ENCODE results near the gene COMP.
"Not testable (repeated sequence)": the region's sequence is repeated elsewhere in the genome, so short reads cannot be mapped to it uniquely, and the experiment has no call there.

Gene COMP

DNA sequence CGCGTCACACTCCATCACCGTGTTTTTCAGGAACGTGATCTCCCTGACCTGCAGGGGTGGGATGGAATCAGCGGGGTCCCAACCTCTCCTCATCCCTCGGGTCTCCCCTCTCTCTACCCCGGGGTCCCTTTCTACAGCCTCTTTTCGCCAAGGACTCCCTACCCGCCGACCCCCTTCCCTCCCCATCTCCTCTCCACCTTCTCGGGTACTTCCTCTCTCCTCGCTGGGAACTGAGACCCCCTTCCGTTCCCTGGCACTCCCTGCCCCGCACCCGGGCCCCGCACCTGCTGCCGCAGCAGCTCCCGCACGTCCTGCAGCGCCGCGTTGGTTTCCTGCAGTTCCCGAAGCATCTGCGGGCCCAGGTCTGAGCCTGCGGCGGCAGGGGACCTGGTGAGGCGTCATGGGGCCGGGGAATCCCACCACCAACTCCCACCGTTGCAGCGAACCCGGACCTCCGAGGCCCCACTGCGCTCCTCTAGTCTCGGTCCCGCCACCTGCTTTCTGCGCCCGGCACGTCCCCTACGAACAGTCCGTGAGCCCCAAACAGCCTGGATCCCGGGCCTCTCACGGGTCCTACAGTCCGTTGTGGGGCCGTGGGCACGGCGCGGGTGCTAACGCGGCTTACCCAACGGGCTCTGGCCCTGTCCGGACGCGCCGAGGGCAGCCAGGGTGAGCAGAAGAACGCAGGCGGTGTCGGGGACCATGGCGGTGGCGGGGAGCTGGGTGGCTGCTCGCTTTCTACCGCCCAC, at the start of gene COMP:
TSS of gene COMP (minus strand) at position 740 of the 749 bp plus-strand sequence. CDS start at position 704, 36 bp downstream.
- Mint-ChIP-seq H3K9me3 (ENCODE audit: low read depth) (no peaks in the 10 kb centered on the region), H3K36me3 (no peaks in the 10 kb centered on the region), H3K4me3 (peak within 1 kb of the TSS; percentile 80), H3K27ac (no peak within 1 kb of the TSS), H3K4me1 (ENCODE audit: low read depth) (peaks cover 24% of the 10 kb centered on the region), H3K27me3 (peaks cover 24% of the 10 kb centered on the region)

DNA sequence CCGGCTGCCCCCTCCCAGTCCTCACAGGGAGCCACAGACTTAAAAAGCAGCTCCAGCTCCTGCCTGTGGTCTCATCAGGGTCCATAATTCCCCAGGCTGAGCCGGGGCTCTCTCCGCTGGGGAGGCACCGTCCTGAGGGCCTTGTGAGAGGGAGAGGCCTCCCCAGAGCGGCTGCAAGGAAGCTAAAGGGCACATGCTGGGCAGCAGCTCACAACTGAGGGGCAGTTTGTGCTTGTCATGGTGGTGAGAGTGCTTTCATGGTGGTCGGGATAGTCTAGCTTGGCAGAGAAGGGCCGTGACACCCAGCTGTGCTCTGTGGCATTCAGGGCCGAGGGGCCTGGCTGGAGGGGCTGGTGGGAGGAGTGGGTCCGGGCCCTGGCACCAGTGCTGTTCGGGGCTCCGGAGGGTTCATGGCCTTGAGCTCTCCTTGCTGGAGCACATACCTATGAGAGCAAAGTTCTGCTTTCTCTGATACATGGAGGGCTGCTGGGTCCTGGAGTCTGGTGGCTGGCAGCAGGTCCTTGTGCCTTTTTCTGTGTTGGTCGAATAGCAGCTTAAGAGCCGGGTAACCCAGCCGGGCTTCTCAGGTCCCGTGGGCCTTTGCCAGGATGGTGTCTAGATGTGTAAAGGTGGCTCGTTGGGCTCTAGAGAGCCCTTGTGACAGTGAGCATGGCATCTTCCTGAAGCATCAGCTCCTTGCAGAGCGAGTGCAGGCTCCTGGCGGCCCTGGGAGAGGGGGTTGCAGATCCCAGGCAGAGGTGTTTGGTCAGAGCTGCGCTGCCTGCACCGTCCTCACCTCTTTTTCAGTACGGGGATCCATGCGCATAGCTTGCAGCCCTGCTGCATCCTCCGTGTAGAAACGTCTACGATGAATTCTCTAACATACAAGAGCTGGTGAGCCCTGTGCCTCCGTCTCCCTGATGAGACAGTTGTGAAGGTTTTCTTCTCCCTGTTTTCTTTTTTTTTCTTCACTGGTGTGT, 49.5 kb upstream of the COMP start:
- Mint-ChIP-seq H3K27me3 (no peaks in the 10 kb centered on the region), H3K4me3 (peak overlapping the region; percentile 22), H3K27ac (peak overlapping the region; percentile 41), H3K36me3 (peaks cover 6% of the 10 kb centered on the region), H3K4me1 (ENCODE audit: low read depth) (peaks cover 84% of the 10 kb centered on the region), H3K9me3 (ENCODE audit: low read depth) (no peaks in the 10 kb centered on the region)

DNA sequence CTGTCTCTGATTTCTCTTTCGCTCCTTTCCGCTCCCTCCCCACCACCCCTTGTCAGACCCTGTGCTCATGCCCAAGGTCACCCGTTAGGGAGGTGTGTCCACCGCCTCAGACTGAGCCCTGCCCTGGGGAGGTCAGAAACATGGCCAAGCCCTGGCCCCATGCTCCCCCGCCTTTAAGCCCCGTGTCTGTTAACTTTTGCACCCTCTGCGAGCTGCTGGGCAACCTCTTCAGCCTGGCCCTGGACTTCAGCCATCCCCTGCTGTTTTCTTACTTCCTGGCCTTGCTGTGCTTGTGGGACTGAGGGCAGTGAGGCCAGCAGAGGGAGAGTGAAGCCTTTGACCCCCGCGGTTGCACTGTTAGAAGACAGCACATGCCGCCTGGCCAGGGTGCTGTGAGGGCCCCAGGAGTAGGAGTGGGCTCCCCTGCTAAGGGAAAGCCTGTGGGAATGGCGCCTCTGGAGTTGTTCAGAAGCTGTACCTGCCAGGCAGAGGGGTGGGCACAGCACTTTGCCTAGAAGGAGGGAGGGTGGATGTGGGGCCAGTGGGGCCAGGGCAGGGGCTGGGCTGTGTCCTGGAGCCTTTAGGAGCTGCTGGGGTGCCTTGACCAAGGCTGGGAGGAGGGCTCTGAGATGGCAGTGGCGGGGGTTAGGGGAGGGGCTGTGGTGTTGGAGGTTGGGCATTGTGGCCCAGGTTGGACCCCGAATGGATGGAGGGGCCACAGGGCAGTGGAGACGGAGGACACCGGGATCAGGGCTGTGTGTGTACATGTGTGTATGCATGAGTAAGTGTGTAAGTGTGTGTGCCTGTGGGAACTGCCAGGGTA, 48.6 kb upstream of the COMP start:
- peaks cover 6% of the 10 kb centered on the region for H3K36me3 Mint-ChIP-seq
- no peaks in the 10 kb centered on the region for H3K9me3 Mint-ChIP-seq (ENCODE audit: low read depth)
- peaks cover 84% of the 10 kb centered on the region for H3K4me1 Mint-ChIP-seq (ENCODE audit: low read depth)
- H3K4me3 Mint-ChIP-seq, result no peak overlapping the region
- no peaks in the 10 kb centered on the region for H3K27me3 Mint-ChIP-seq
- H3K27ac Mint-ChIP-seq, result peak overlapping the region; percentile 79

DNA sequence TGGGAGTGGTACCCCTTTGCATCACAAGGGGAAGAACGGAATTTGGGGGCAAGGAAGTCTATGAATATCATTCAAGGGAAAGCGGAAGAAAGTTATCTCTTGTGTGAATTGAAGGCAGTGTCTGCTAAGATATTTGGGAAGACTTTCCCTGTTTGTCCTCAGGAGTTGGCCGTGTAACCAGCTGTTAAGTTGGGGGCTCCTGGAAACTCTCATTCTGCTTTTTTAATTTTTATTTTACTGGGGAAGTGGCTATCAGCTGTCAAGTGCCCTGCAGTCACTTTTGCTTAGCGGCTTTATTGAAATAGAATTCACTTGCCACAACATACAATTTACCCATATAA, 43.5 kb upstream of the COMP start:
- Mint-ChIP-seq H3K4me1 (ENCODE audit: low read depth) (peaks cover 53% of the 10 kb centered on the region), H3K4me3 (peak overlapping the region; percentile 96), H3K27me3 (no peaks in the 10 kb centered on the region), H3K9me3 (ENCODE audit: low read depth) (no peaks in the 10 kb centered on the region), H3K27ac (peak overlapping the region; percentile 4), H3K36me3 (peaks cover 9% of the 10 kb centered on the region)

DNA sequence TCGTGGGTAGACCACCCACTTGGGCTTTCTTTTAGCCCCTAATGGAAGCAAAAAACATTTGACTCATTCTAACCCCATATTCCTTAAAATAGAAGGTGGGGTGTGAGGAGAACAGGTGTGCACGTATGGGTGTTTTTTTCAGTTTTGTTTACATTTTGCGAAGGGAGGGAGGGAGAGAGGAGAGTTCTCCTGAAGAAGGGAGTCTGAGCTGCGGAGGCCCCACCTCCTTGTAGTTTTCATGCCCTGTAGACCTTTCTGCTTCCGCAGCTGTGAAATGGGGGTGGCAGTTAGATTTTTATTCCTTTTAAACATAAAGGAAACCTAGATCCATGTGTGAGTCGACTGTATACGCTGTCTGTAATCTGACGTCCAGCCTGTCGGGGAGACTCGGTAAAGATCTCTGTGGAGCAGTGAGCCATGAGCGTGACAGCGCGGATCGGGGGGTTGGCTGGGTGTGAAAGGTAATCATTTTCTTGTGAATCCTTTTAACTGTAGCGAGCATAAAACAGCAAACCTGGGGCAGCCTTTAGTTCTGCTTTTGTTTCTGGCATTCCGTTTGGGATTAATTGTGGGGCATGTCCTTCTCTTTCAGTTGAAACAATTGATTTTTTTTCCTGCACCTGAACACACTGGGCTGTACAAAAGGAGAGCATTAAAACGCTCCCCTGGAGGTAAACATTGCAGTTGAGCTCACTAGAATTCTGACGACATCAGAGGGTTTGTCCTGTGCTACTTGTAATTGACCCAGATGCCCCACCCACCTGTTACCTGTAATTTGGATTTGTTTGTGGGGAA, 42.9 kb upstream of the COMP start:
- Mint-ChIP-seq H3K4me3 (peak overlapping the region; percentile 96), H3K27ac (peak overlapping the region; percentile 52), H3K36me3 (peaks cover 9% of the 10 kb centered on the region), H3K9me3 (ENCODE audit: low read depth) (no peaks in the 10 kb centered on the region), H3K27me3 (no peaks in the 10 kb centered on the region), H3K4me1 (ENCODE audit: low read depth) (peaks cover 49% of the 10 kb centered on the region)

DNA sequence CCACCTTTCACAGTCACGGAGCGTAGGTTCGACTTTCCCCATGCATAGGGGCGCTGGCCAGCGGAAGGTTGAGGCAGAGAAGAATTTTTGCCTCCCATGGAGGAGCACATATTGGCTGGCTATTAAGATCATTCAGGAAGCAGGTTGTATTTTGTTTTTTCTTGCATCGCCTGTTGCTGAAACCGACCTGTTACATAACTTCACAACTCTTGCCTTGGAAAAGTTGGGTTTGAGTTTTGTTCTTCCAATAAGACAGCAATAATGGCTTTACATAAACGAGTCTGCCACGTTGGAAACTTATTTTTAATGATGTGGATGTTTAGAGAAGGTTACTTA, 42.0 kb upstream of the COMP start:
- H3K36me3 Mint-ChIP-seq, result peaks cover 9% of the 10 kb centered on the region
- peak overlapping the region; percentile 96 for H3K4me3 Mint-ChIP-seq
- H3K27me3 Mint-ChIP-seq, result no peaks in the 10 kb centered on the region
- H3K9me3 Mint-ChIP-seq (ENCODE audit: low read depth), result no peaks in the 10 kb centered on the region
- H3K4me1 Mint-ChIP-seq (ENCODE audit: low read depth), result peaks cover 43% of the 10 kb centered on the region
- peak overlapping the region; percentile 94 for H3K27ac Mint-ChIP-seq

DNA sequence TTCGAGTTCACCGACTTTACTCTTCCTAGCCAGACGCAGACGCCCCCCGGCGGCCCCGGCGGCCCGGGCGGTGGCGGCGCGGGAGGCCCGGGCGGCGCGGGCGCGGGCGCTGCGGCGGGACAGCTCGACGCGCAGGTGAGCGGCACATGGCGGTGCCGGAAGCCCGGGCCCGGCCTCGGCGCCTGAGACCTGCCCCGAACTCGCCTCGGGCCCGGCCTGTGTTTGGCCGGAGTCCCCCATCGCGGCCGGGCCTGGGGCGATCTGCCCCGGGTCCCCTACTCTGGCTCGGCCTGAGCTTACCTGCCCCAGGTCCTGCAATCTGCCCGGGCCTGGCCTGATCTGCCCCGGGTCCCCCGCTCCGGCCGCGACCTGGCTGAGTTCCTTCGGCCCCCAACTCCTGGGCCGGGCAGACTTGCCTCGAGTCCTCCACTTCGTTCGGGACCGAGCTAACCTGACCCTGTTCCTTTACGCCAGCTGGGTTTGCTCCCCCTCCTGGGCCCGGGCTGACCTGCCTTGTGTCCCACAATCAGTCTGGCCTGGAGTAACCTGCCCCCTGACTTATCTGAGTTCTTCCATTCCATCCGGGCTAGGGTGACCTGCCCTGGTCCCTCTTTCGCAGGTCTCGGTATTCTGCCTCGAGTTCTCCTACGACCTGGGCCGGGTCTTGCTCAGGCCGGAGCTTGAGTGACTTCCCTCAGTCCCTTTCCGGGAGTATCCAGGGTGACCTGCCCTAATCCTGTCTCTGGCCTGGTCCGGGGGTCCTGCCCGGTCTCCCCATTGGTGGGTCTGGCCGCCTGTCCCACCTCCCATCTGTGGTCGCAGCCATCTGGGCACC, 41.4 kb upstream of the COMP start:
- Mint-ChIP-seq H3K36me3 (peaks cover 9% of the 10 kb centered on the region), H3K9me3 (ENCODE audit: low read depth) (no peaks in the 10 kb centered on the region), H3K27me3 (no peaks in the 10 kb centered on the region), H3K27ac (peak overlapping the region; percentile 94), H3K4me1 (ENCODE audit: low read depth) (peaks cover 37% of the 10 kb centered on the region), H3K4me3 (peak overlapping the region; percentile 96)

DNA sequence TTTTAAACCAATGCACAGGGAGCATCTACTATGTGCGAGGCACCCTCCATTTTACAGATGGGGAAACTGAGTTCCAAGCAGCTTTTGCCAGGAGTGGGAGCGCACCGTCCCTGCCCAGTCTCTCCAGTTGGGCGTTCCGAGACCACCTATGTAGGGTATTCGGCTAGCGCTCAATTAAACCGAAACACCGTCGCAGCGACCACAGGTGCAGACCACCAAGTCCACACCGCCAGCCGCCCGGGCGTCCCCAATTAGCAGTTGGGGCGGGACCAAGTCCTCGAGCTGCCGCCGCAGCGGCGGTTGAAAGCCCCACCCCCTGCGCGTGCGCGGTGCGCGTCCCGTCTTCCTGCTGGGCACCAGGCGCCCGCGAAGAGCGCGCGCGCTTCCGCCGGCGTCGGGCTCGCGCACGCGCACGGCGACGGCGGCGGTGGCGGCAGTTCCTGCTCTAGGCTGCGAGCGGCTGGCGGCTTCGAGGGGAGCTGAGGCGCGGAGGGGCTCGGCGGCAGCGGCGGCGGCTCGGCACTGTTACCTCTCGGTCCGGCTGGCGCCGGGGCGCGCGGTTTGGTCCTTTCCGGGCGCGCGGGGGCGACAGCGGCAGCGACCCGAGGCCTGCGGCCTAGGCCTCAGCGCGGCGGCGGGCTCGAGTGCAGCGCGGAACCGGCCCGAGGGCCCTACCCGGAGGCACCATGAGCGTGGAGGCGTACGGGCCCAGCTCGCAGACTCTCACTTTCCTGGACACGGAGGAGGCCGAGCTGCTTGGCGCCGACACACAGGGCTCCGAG, 40.6 kb upstream of the COMP start, which contains the start of gene UPF1:
TSS of gene UPF1 (plus strand) at position 436 of the 782 bp plus-strand sequence. CDS start at position 687, 251 bp downstream.
- Mint-ChIP-seq H3K4me1 (ENCODE audit: low read depth) (peaks cover 30% of the 10 kb centered on the region), H3K27ac (peak within 1 kb of the TSS; percentile 94), H3K4me3 (peak within 1 kb of the TSS; percentile 96), H3K9me3 (ENCODE audit: low read depth) (no peaks in the 10 kb centered on the region), H3K27me3 (no peaks in the 10 kb centered on the region), H3K36me3 (peaks cover 9% of the 10 kb centered on the region)

DNA sequence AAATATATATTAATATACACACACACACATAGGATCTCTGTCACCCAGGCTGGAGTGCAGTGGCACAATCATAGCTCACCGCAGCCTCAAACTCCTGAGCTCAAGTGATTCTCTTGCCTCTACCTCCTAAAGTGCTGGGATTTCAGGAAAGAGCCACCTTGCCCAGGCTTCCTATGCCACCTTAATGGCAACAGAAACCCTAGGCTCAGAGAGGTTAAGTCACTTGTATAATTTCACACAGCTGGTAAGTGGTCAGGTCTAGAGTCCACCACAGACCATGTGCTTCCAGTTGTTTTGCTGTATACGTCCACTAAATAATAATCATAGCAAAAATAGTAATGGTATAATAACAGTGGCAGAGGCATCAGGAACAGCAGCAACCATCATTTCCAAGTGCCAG, 39.4 kb upstream of the COMP start:
- H3K27me3 Mint-ChIP-seq, result no peaks in the 10 kb centered on the region
- no peak overlapping the region for H3K27ac Mint-ChIP-seq
- peaks cover 20% of the 10 kb centered on the region for H3K4me1 Mint-ChIP-seq (ENCODE audit: low read depth)
- peaks cover 2% of the 10 kb centered on the region for H3K36me3 Mint-ChIP-seq
- peak overlapping the region; percentile 75 for H3K4me3 Mint-ChIP-seq
- H3K9me3 Mint-ChIP-seq (ENCODE audit: low read depth), result no peaks in the 10 kb centered on the region

DNA sequence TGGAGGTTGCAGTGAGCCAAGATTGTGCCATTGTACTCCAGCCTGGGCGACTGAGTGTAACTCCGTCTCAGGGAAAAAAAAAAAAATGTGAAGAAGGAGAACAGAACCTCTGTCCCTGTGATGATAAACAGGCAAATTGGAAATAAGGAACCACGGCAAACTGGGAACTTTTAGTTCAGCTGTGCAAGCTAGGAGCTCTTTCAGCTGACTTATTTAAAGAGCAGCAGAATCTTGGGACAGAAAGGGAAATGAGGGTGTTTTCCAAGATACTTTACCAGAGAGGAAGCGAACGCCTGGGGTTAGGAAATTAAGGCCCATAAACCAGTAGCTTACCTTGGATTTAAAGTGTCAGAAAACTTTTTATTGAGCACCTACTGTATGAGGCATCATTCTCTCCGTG, 37.7 kb upstream of the COMP start:
- no peaks in the 10 kb centered on the region for H3K36me3 Mint-ChIP-seq
- no peaks in the 10 kb centered on the region for H3K9me3 Mint-ChIP-seq (ENCODE audit: low read depth)
- H3K27ac Mint-ChIP-seq, result no peak overlapping the region
- H3K4me1 Mint-ChIP-seq (ENCODE audit: low read depth), result peaks cover 4% of the 10 kb centered on the region
- no peaks in the 10 kb centered on the region for H3K27me3 Mint-ChIP-seq
- H3K4me3 Mint-ChIP-seq, result no peak overlapping the region

DNA sequence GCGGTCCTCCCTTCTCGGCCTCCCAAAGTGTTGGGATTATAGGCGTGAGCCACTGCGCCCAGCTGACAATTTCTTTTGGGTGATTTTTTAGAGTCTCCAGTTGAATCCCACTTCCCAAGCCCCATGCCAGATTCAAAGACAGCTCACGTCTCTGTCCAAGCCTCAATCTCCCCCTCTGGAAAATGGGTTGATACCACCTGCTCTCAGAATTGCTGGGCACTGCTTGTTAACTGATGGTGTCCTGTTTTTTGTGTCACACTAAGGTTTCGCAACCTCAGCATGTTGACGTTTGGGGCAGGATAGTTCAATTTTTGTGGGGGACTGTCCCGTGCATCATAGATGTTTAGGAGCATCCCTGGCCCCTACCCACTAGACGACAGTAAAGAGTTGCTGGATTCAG, 26.5 kb upstream of the COMP start:
- Mint-ChIP-seq H3K27ac (no peak overlapping the region), H3K4me1 (ENCODE audit: low read depth) (no peaks in the 10 kb centered on the region), H3K27me3 (peaks cover 3% of the 10 kb centered on the region), H3K36me3 (no peaks in the 10 kb centered on the region), H3K4me3 (no peak overlapping the region), H3K9me3 (ENCODE audit: low read depth) (no peaks in the 10 kb centered on the region)

DNA sequence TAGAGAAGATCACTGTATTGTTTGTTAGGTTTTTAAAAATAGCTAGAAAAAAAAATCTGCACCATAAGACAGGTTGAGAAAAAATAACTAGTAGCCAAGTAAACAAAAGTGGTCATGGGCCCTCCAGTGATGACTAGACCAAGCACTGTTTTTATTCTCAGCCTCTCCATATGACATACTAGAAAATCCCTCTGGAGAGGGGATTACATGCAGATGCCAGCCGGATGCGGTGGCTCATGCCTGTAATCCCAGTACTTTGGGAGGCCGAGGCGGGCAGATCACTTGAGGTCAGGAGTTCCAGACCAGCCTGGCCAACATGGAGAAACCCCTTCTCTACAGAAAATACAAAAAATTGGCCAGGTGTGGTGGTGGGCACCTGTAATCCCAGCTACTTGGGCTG, 25.5 kb upstream of the COMP start:
- not testable (repeated sequence) for H3K4me1 Mint-ChIP-seq (ENCODE audit: low read depth); H3K27me3 Mint-ChIP-seq; H3K27ac Mint-ChIP-seq; H3K9me3 Mint-ChIP-seq (ENCODE audit: low read depth); H3K36me3 Mint-ChIP-seq; H3K4me3 Mint-ChIP-seq

DNA sequence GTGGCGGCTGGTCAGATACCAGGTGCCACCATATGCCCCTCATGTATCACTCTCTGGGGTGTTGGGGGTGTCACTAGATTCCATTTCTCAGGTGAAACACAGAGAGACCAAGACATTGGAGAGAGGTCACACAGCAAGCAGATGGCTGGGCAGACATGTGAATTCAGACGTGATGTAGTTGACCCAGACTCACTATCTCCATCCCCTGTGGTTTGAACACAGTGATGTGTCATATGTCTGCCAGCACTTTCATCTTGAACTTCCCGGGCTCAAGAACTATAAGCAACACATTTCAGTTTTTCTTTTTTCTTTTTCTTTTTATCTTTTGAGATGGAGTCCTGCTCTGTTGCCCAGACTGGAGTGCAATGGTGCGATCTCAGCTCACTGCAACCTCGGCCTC, 24.6 kb upstream of the COMP start:
- Mint-ChIP-seq H3K4me3 (no peak overlapping the region), H3K27ac (no peak overlapping the region), H3K9me3 (ENCODE audit: low read depth) (no peaks in the 10 kb centered on the region), H3K4me1 (ENCODE audit: low read depth) (no peaks in the 10 kb centered on the region), H3K27me3 (peaks cover 3% of the 10 kb centered on the region), H3K36me3 (no peaks in the 10 kb centered on the region)
